KMS-11 (cell line): ENCODE results near the gene NOXA1.

ENCODE experiments used
- H2AFZ ChIP-seq: fragments of 200-600 bp; sonication (generic); 2 replicates; pipeline ENCODE4 v1.6.1; 2016; ENCODE audit warnings: antibody characterized with exemption, mixed run types, low read depth
- H3K27ac ChIP-seq: fragments of 200-600 bp; sonication (generic); 2 replicates; pipeline ENCODE4 v1.6.1; 2016; ENCODE audit warnings: mild to moderate bottlenecking, mixed run types
- H3K27me3 ChIP-seq: fragments of 200-600 bp; sonication (generic); 2 replicates; pipeline ENCODE4 v1.6.1; 2017; ENCODE audit warnings: mild to moderate bottlenecking, low read depth, mixed run types, moderate library complexity; ENCODE audit not compliant: insufficient read depth
- H3K36me3 ChIP-seq: fragments of 200-600 bp; sonication (generic); 2 replicates; pipeline ENCODE4 v1.6.1; 2017; ENCODE audit warnings: mild to moderate bottlenecking, mixed run types; ENCODE audit not compliant: insufficient read depth
- H3K4me1 ChIP-seq: fragments of 200-600 bp; sonication (generic); 2 replicates; pipeline ENCODE4 v1.6.1; 2016; ENCODE audit warnings: mild to moderate bottlenecking, low read depth, mixed run types; ENCODE audit not compliant: poor library complexity, severe bottlenecking
- H3K4me2 ChIP-seq: fragments of 200-600 bp; sonication (generic); 2 replicates; pipeline ENCODE4 v1.7.0; 2016; ENCODE audit warnings: mild to moderate bottlenecking, mixed run types
- H3K4me3 ChIP-seq: fragments of 200-600 bp; sonication (generic); IDR thresholded peaks from 2 replicates; pipeline ENCODE4 v1.6.1; 2017; ENCODE audit warnings: low read depth, low read length, mixed read lengths; ENCODE audit not compliant: insufficient read depth
- H3K79me2 ChIP-seq: fragments of 200-600 bp; sonication (generic); 2 replicates; pipeline ENCODE4 v1.6.1; 2016; ENCODE audit warnings: low read depth, mixed run types; ENCODE audit not compliant: insufficient read depth
- H3K9ac ChIP-seq: fragments of 200-600 bp; sonication (generic); 2 replicates; pipeline ENCODE4 v1.6.1; 2016; ENCODE audit warnings: mild to moderate bottlenecking, mixed run types
- H4K20me1 ChIP-seq: fragments of 200-600 bp; sonication (generic); 2 replicates; pipeline ENCODE4 v1.6.1; 2016; ENCODE audit warnings: mild to moderate bottlenecking, mixed run types; ENCODE audit not compliant: insufficient read depth
- CTCF ChIP-seq: fragments of 200-600 bp; sonication (generic); conservative IDR thresholded peaks from 2 replicates; pipeline ENCODE4 v1.6.1; 2017; ENCODE audit warnings: low read depth, mild to moderate bottlenecking, antibody characterized with exemption, low read length, moderate library complexity, mixed read lengths

Gene NOXA1

GRCh38 chr9:137381501-137382443 lies 41.4 kb upstream of the NOXA1 start:
- Histone ChIP-seq H3K4me3 (no peak overlapping the region), H2AFZ (no peak overlapping the region), H3K4me2 (no peak overlapping the region), H3K27me3 (no peaks in the 10 kb centered on the region), H3K9ac (no peak overlapping the region), H3K4me1 (no peaks in the 10 kb centered on the region), H4K20me1 (no peaks in the 10 kb centered on the region), H3K36me3 (no peaks in the 10 kb centered on the region), H3K79me2 (no peaks in the 10 kb centered on the region), H3K27ac (no peak overlapping the region)
- TF ChIP-seq CTCF = no peak

GRCh38 chr9:137382444-137383080 lies 40.6 kb upstream of the NOXA1 start:
- Histone ChIP-seq H3K9ac (no peak overlapping the region), H3K4me2 (no peak overlapping the region), H3K4me3 (no peak overlapping the region), H2AFZ (no peak overlapping the region), H3K36me3 (no peaks in the 10 kb centered on the region), H4K20me1 (no peaks in the 10 kb centered on the region), H3K27ac (no peak overlapping the region), H3K79me2 (no peaks in the 10 kb centered on the region), H3K4me1 (no peaks in the 10 kb centered on the region), H3K27me3 (no peaks in the 10 kb centered on the region)
- TF ChIP-seq CTCF = no peak

- Histone ChIP-seq H3K27me3 (no peaks in the 10 kb centered on the region), H3K36me3 (no peaks in the 10 kb centered on the region), H3K4me2 (no peak overlapping the region), H3K27ac (no peak overlapping the region), H3K4me1 (no peaks in the 10 kb centered on the region), H3K4me3 (no peak overlapping the region), H3K9ac (no peak overlapping the region), H2AFZ (no peak overlapping the region), H4K20me1 (no peaks in the 10 kb centered on the region), H3K79me2 (no peaks in the 10 kb centered on the region)
- no peak for TF ChIP-seq CTCF
Measured at GRCh38 chr9:137383081-137383783, 40.0 kb upstream of the NOXA1 start.

- H3K4me1 ChIP-seq = no peaks in the 10 kb centered on the region
- no peak overlapping the region for H3K4me3 ChIP-seq
- no peak for TF ChIP-seq CTCF
- no peak overlapping the region for H2AFZ ChIP-seq
- H3K79me2 ChIP-seq = no peaks in the 10 kb centered on the region
- no peak overlapping the region for H3K4me2 ChIP-seq
- no peaks in the 10 kb centered on the region for H4K20me1 ChIP-seq
- no peak overlapping the region for H3K9ac ChIP-seq
- no peaks in the 10 kb centered on the region for H3K27me3 ChIP-seq
- H3K36me3 ChIP-seq = no peaks in the 10 kb centered on the region
- H3K27ac ChIP-seq = no peak overlapping the region
Measured at GRCh38 chr9:137383784-137384756, 39.1 kb upstream of the NOXA1 start.
